ENCODE data around the gene ORM1.

Gene ORM1

DNA sequence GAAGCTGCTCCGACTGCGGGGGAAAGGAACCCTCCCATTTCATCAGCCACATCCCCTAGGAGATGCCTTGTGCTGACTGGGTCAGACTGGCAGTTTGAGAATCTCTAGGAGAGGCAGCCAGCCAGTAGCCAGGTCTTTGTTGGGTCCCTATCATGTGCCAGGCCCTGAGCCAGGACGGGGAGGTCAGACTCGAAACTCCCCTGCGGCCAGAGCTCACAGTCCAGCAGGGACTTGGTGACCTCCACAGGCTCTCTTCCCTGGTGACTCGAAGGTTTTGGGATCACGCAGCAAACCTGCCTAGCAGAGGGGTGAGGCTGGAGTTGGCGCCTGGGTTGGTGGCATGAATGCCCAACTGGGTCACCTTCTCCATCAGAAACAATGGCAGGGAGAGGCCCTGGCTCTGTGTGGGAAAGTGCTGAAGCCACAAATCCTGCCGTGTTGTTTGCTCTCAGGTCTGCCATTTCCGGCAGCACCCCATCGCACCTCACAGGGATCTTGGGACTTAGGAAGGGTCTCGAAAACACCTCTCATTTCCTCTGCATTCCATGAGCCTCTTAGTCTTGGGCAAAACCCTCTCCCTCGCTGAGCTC is 14.4 kb upstream of the ORM1 start:
- TF ChIP-seq CTCF (IDR thresholded peaks at IDR 0.05; ENCODE audit: low read depth, low read length, missing control alignments): no peak

GRCh38 chr9:114309096-114309495 is 13.8 kb upstream of the ORM1 start:
- Histone ChIP-seq H3K27me3 (replicated peaks) (no peaks in the 10 kb centered on the region), H3K27ac (no peak overlapping the region), H3K4me3 (ENCODE audit: low read depth, low read length) (no peak overlapping the region), H3K36me3 (replicated peaks) (no peaks in the 10 kb centered on the region)
- in situ Hi-C loops (cut with HindIII; ENCODE audit: low pct_ligation_motif_present, low sequenced_read_pairs): no loop called here
- no peak for DNase-seq
- no peak for TF ChIP-seq CTCF (IDR thresholded peaks at IDR 0.05; ENCODE audit: low read depth, low read length, missing control alignments)

More for the DNA sequence above, 14.4 kb upstream of the ORM1 start:
- H3K36me3 ChIP-seq (replicated peaks): no peaks in the 10 kb centered on the region
- H3K4me3 ChIP-seq (ENCODE audit: low read depth, low read length): no peak overlapping the region
- H3K27ac ChIP-seq: no peak overlapping the region
- H3K27me3 ChIP-seq (replicated peaks): no peaks in the 10 kb centered on the region
- in situ Hi-C loops (cut with HindIII; ENCODE audit: low pct_ligation_motif_present, low sequenced_read_pairs): no loop called here
- no peak for DNase-seq

DNA sequence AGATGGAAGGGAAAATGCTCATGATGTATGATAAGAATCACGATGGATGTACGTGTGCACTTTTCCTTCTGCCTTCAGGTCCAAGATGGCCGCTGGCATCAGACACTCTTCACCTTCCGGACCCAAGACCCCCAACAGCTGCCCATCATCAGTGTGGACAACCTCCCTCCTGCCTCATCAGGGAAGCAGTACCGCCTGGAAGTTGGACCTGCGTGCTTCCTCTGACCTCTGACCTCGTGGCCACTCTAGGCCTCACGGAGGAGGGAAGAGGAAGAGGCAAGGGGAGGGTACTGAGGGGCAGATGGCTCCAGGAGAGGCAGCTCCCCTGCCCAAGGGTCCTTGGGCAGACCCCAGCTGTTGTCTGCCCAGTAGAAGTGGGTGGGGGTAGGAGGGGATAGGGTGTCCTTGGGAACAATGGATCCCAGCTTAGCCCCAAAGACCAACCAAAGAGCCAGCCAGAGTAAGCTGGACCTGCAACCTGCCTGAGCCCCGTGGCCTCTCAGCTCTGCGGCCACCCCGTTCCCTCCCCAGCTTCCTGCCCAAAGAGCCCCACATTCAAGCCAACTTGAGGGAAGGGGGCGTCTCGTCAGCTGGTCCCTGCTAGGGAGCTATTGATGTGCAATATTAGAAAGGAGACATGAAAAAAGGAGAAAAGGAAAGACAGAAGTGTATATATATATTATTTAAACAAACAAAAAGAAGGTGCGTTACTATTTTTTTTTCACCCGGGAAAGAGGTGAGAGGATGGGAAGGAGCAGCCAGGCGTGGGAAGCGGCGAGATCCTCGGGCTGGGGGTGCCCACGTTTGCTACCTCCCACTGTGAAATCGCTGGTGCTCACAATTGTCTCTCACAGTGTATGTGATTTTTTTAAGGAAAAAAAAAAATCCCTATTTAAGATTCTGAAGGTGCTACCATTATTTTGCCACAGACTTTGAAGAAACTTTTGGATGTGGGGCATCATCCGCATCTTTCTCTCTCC is 12.1 kb upstream of the ORM1 start:
- Histone ChIP-seq H3K36me3 (replicated peaks) (no peaks in the 10 kb centered on the region), H3K4me3 (ENCODE audit: low read depth, low read length) (no peak overlapping the region), H3K27me3 (replicated peaks) (no peaks in the 10 kb centered on the region), H3K27ac (no peak overlapping the region)
- no peak for DNase-seq
- no peak for TF ChIP-seq CTCF (IDR thresholded peaks at IDR 0.05; ENCODE audit: low read depth, low read length, missing control alignments)
- in situ Hi-C loops (cut with HindIII; ENCODE audit: low pct_ligation_motif_present, low sequenced_read_pairs): no loop called here

- Histone ChIP-seq H3K27ac (no peak overlapping the region), H3K36me3 (replicated peaks) (no peaks in the 10 kb centered on the region), H3K4me3 (ENCODE audit: low read depth, low read length) (no peak overlapping the region), H3K27me3 (replicated peaks) (no peaks in the 10 kb centered on the region)
- no peak for DNase-seq
- TF ChIP-seq CTCF (IDR thresholded peaks at IDR 0.05; ENCODE audit: low read depth, low read length, missing control alignments): no peak
- in situ Hi-C loops (cut with HindIII; ENCODE audit: low pct_ligation_motif_present, low sequenced_read_pairs): no loop called here
Measured at GRCh38 chr9:114311571-114312512, 11.1 kb upstream of the ORM1 start.

DNA sequence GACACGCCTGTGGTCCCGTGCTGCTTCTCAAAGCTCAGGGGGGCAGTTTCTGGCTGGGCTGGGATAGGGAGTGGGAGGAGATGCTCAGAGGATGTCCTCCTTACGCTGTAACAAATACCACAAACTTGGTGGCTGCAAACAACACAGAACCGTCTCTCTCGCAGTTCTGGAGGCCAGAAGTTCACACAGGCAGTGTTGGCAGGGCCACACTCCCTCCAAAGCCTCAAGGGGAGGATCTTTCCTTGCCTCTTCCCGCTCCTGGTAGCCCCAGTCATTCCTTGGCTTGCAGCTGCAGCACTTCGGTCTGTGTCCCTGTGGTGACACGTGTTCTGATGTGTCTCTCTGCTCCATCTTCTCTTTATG is 10.4 kb upstream of the ORM1 start:
- Histone ChIP-seq H3K27ac (no peak overlapping the region), H3K36me3 (replicated peaks) (no peaks in the 10 kb centered on the region), H3K4me3 (ENCODE audit: low read depth, low read length) (no peak overlapping the region), H3K27me3 (replicated peaks) (no peaks in the 10 kb centered on the region)
- in situ Hi-C loops (cut with HindIII; ENCODE audit: low pct_ligation_motif_present, low sequenced_read_pairs): no loop called here
- no peak for TF ChIP-seq CTCF (IDR thresholded peaks at IDR 0.05; ENCODE audit: low read depth, low read length, missing control alignments)
- no peak for DNase-seq
